Heart right ventricle (tissue), 16 donors: ENCODE data around the gene CACNA1G. TPM values are rescaled to one million over a fixed set of nuclear protein-coding genes. Genes with fewer than 3 reads are reported as not detected.

Experiments used
- ATAC-seq, 8 donors: fragments of 200-7000 bp; cut with Tn5 transposase; one replicate each; pipeline ENCODE4 v1.9.1; 2020; ENCODE audit warnings: mild to moderate bottlenecking in 8 of 8, moderate library complexity in 8 of 8, moderate number of reproducible peaks in 1 of 8
- DNase-seq, 2 donors: peaks; one replicate each; pipeline ENCODE4 v3.0.0-alpha.2; 2020
- H3K27ac ChIP-seq, 10 donors: fragments of 200-600 bp; sonication (generic) in 2 of 10; one replicate each; pipeline versions ENCODE4 v1.5.0 to v1.8.0; 2020 to 2022; ENCODE audit warnings: mild to moderate bottlenecking in 3 of 10
- H3K27me3 ChIP-seq, 7 donors: fragments of 200-600 bp; one replicate each; pipeline ENCODE4 v1.8.0; 2021 to 2022; ENCODE audit warnings: mild to moderate bottlenecking in 2 of 7
- H3K36me3 ChIP-seq, 9 donors: fragments of 200-600 bp; sonication (generic) in 1 of 9; one replicate each; pipeline versions ENCODE4 v1.5.0 to v1.8.0; 2020 to 2022; ENCODE audit warnings: mild to moderate bottlenecking in 2 of 9
- H3K4me1 ChIP-seq, 9 donors: fragments of 200-600 bp; sonication (generic) in 1 of 9; one replicate each; pipeline versions ENCODE4 v1.5.0 to v1.8.0; 2020 to 2022; ENCODE audit warnings: mild to moderate bottlenecking in 4 of 9
- H3K4me3 ChIP-seq, 10 donors: fragments of 200-600 bp; sonication (generic) in 2 of 10; one replicate each; pipeline versions ENCODE4 v1.5.0 to v1.8.0; 2020 to 2022; ENCODE audit warnings: mild to moderate bottlenecking in 7 of 10, moderate library complexity in 2 of 10
- H3K9me3 ChIP-seq, 11 donors: fragments of 200-600 bp in 10 of 11; sonication (generic) in 2 of 11; one replicate each; pipeline versions ENCODE4 v1.5.0 to v1.8.0; 2013 to 2022; ENCODE audit warnings: mild to moderate bottlenecking in 2 of 11, control low read depth in 1 of 11, moderate library complexity in 1 of 11
- CTCF ChIP-seq, 9 donors: fragments of 200-600 bp; sonication (generic) in 2 of 9; IDR thresholded peaks; one replicate each; pipeline versions ENCODE4 v1.5.0 to v1.8.0; 2021 to 2022; ENCODE audit warnings: antibody characterized with exemption in 9 of 9, mild to moderate bottlenecking in 5 of 9, moderate library complexity in 1 of 9
- WGBS, 2 donors: extraction: QIAGEN DNeasy Blood & Tissue Kit; methylation state at CpG; one replicate each; pipeline ENCODE4 v1.1.7; 2013; ENCODE audit warnings: inconsistent platforms in 1 of 2; 5-methylcytosine and 5-hydroxymethylcytosine counted together
- intact Hi-C, 10 donors: fragments of 100-400 bp; cut with DNase I; formaldehyde crosslinking; loops; one replicate each; pipeline versions ENCODE4 v1.11.1 to v1.14.2; 2022
- polyA plus RNA-seq, 2 donors: library from polyadenylated mRNA; stranded (reverse); fragments of 200-250 nt; gene quantifications; one replicate each; pipeline ENCODE4 v1.2.3, GENCODE V29; 2013
- total RNA-seq, 10 donors: library from RNA; stranded (reverse); fragmentation: NEBNext Ultra II Directional in 3 of 10; extraction: Animal tissue kit (Norgen Biotek cat#: 25700) in 3 of 10; gene quantifications; one replicate each; pipeline versions ENCODE4 v1.2.1 to v1.2.4, GENCODE V29; 2021 to 2023
- donor health status: Arrhythmogenic right ventricular cardiomyopathy.
- donor health status: ischemic (EF 13 %, LVEDD 7.1; RV severe dilation, severe dysfunction).
- donor health status: healthy with polysubstance abuse.
- donor health status: DM: no; HTN: yes; CAD: no.
- donor health status: DM: no; HTN: no; CAD: no.
- donor health status: ischemic (EF 25% LVEDD 6.9; RV normal size, moderate dysfunction).
- donor health status: ischemic (EF 25% LVEDD 5.7; RV mildly dilated, moderate dysfunction).
- donor health status: healthy.
- donor health status: DM: yes; HTN: yes; CAD: no.
- donor health status: Ischemic cardiomyopathy.
- donor health status: ischemic (EF 35%, LVEDD 5.7; RV mildly dilated, moderate dysfunction).
- donor health status: nonischemic (EF 11% LVEDD 7.7; RV severe dilation, severe dysfunction).
- donor health status: DM: yes; HTN: yes; CAD: no.
- donor health status: PGD.
- donor health status: ischemic (EF 29% LVEDD 5.4; RV normal size, mild dysfunction).
- donor health status: nonischemic (EF 23%, LVEDD 6.1; RV moderate dilation, normal function).

Gene CACNA1G
- total and polyA plus RNA-seq, 12 donors, result 0.04 to 0.46 (median 0.24) TPM

GRCh38 chr17:50656509-50656908 lies 96.0 kb downstream of the CACNA1G start:
- TF ChIP-seq CTCF (IDR thresholded peaks at IDR 0.05), result no peak

GRCh38 chr17:50657054-50657453 lies 96.5 kb downstream of the CACNA1G start:
- Histone ChIP-seq H3K4me1 (peaks cover 0 to 30% (median 26%) of the 10 kb centered on the region in 9 donors), H3K36me3 (no peaks in the 10 kb centered on the region), H3K9me3 (peaks cover 0 to 11% (median 0%) of the 10 kb centered on the region in 11 donors), H3K27ac (no peak overlapping the region), H3K27me3 (no peaks in the 10 kb centered on the region), H3K4me3 (no peak overlapping the region)
- DNase-seq, result no peak
- intact Hi-C loops, result no loop called here
- no peak for ATAC-seq
- WGBS, 2 donors, result 89 to 93% methylated on average over 7 of the region's 7 CpGs
- no peak for TF ChIP-seq CTCF (IDR thresholded peaks at IDR 0.05)

More at GRCh38 chr17:50656509-50656908, 96.0 kb downstream of the CACNA1G start:
- ATAC-seq (no peak), DNase-seq (no peak)
- H3K9me3 ChIP-seq, result peaks cover 0 to 11% (median 0%) of the 10 kb centered on the region in 11 donors
- intact Hi-C loops, result no loop called here
- H3K4me1 ChIP-seq, result peaks cover 0 to 25% (median 21%) of the 10 kb centered on the region in 9 donors
- H3K4me3 ChIP-seq, result no peak overlapping the region
- no peaks in the 10 kb centered on the region for H3K27me3 ChIP-seq
- H3K36me3 ChIP-seq, result no peaks in the 10 kb centered on the region
- 92 to 97% methylated on average over 5 of the region's 5 CpGs for WGBS, 2 donors
- H3K27ac ChIP-seq, result no peak overlapping the region

DNA sequence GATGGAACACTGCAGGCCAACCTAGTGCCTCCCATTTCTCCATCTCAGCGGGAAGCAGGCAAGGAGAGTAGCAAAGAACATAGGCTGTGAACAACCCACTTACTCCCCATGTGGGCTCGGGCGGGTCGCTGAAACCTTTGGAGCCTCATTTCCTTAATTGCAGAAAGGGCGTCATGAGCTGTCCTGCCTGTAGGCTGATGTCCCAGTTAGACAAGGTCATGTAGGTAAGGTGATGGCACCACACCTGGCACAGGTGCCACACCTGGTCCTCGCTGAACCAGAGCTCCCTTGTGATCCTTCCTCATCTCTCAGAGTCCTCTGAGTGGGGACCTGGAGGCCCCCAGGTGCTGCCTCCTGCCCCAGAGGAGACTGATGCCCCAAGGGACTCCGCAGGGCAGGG lies 97.1 kb downstream of the CACNA1G start:
- intact Hi-C loops, result no loop called here
- Histone ChIP-seq H3K27ac (no peak overlapping the region), H3K4me3 (no peak overlapping the region), H3K27me3 (no peaks in the 10 kb centered on the region), H3K4me1 (peaks cover 0 to 34% (median 29%) of the 10 kb centered on the region in 9 donors), H3K9me3 (peaks cover 0 to 6% (median 0%) of the 10 kb centered on the region in 11 donors), H3K36me3 (no peaks in the 10 kb centered on the region)
- ATAC-seq, result no peak
- no peak for DNase-seq
- no peak for TF ChIP-seq CTCF (IDR thresholded peaks at IDR 0.05)
- 87 to 95% methylated on average over 7 of the region's 7 CpGs for WGBS, 2 donors

DNA sequence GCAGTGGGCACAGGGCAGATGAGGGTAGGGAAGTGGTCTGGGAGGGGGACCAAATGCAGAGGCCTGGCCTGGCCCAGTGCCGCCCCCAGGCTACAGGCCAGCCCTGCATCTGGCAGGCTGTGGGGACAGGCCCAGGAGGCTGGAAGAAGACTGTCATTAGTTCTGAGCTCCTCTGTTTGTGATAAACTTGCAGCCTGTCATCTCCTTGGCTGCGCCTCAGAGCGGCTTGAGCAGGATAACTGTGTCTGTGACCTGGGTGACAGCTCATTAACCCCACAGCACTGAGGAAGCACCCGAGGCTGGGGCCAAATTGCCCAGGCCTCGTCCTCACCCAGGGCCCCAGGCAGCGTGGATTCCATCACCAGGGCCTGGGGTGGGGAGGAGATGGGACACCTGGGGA lies 98.1 kb downstream of the CACNA1G start:
- intact Hi-C loops, result no loop called here
- Histone ChIP-seq H3K4me3 (no peak overlapping the region), H3K9me3 (no peaks in the 10 kb centered on the region), H3K36me3 (no peaks in the 10 kb centered on the region), H3K4me1 (peaks cover 0 to 34% (median 29%) of the 10 kb centered on the region in 9 donors), H3K27me3 (no peaks in the 10 kb centered on the region), H3K27ac (no peak overlapping the region)
- ATAC-seq (no peak), DNase-seq (no peak)
- 74 to 77% methylated on average over 6 of the region's 6 CpGs for WGBS, 2 donors
- no peak for TF ChIP-seq CTCF (IDR thresholded peaks at IDR 0.05)
